ENCODE measurements around the gene SIRT3.

GRCh38 chr11:244376-244775 lies 8.2 kb upstream of the SIRT3 start:
- TF ChIP-seq CTCF (conservative IDR thresholded peaks at IDR 0.05 in 1 of 2, IDR thresholded peaks at IDR 0.05 in 1 of 2; ENCODE audit: low read depth in 1 of 2, low read length in 2 of 2) (no peak), EZH2 (IDR thresholded peaks at IDR 0.05; ENCODE audit: low read length, missing control alignments) (no peak)
